ENCODE measurements around the gene PRDX6. TPM values are rescaled to one million over a fixed set of nuclear protein-coding genes. Genes with fewer than 3 reads are reported as not detected.
"Not testable (repeated sequence)": the region's sequence is repeated elsewhere in the genome, so short reads cannot be mapped to it uniquely, and the experiment has no call there.

Gene PRDX6
- total RNA-seq, 1 donor from 2014 or later: 95.8 TPM

GRCh38 chr1:173467426-173467825 lies 9.7 kb upstream of the PRDX6 start:
- no peak for DNase-seq (ENCODE audit: low spot score)

- DNase-seq (ENCODE audit: low spot score): no peak
Measured at GRCh38 chr1:173469656-173470055, 7.5 kb upstream of the PRDX6 start.

- DNase-seq (ENCODE audit: low spot score): no peak
Measured at GRCh38 chr1:173470608-173471007, 6.5 kb upstream of the PRDX6 start.

GRCh38 chr1:173473599-173474011 lies 3.5 kb upstream of the PRDX6 start:
- DNase-seq (ENCODE audit: low spot score): peak; percentile 69

GRCh38 chr1:173474097-173474779 lies 2.9 kb upstream of the PRDX6 start:
- DNase-seq (ENCODE audit: low spot score): peak; percentile 7

- peak; percentile 3 for DNase-seq (ENCODE audit: low spot score)
Measured at GRCh38 chr1:173474780-173475421, 2.2 kb upstream of the PRDX6 start.

GRCh38 chr1:173475564-173476196 lies 1.5 kb upstream of the PRDX6 start:
- DNase-seq (ENCODE audit: low spot score): peak; percentile 25

- no peak for DNase-seq (ENCODE audit: low spot score)
Measured at GRCh38 chr1:173476197-173476664, 904 bp upstream of the PRDX6 start.

- DNase-seq (ENCODE audit: low spot score): peak; percentile 89
Measured at GRCh38 chr1:173476665-173477285, 360 bp upstream of the PRDX6 start.

GRCh38 chr1:173478094-173478674 lies 1.0 kb downstream of the PRDX6 start:
- peak; percentile 64 for DNase-seq (ENCODE audit: low spot score)

- no peak for DNase-seq (ENCODE audit: low spot score)
Measured at GRCh38 chr1:173479649-173480048, 2.5 kb downstream of the PRDX6 start.

- no peak for DNase-seq (ENCODE audit: low spot score)
Measured at GRCh38 chr1:173481195-173481772, 4.1 kb downstream of the PRDX6 start.

- no peak for DNase-seq (ENCODE audit: low spot score)
Measured at GRCh38 chr1:173482683-173483082, 5.5 kb downstream of the PRDX6 start.

GRCh38 chr1:173484276-173484675 lies 7.1 kb downstream of the PRDX6 start:
- no peak for DNase-seq (ENCODE audit: low spot score)

- DNase-seq (ENCODE audit: low spot score): no peak
Measured at GRCh38 chr1:173485401-173485800, 8.3 kb downstream of the PRDX6 start.

- DNase-seq (ENCODE audit: low spot score): no peak
Measured at GRCh38 chr1:173488001-173488400, 10.9 kb downstream of the PRDX6 start.

- DNase-seq (ENCODE audit: low spot score): peak; percentile 23
Measured at GRCh38 chr1:173489149-173489600, 12.0 kb downstream of the PRDX6 start.

- no peak for DNase-seq (ENCODE audit: low spot score)
Measured at GRCh38 chr1:173489929-173490328, 12.8 kb downstream of the PRDX6 start.

- DNase-seq (ENCODE audit: low spot score): no peak
Measured at GRCh38 chr1:173491508-173491907, 14.4 kb downstream of the PRDX6 start.

- DNase-seq (ENCODE audit: low spot score): not testable (repeated sequence)
Measured at GRCh38 chr1:173493125-173493524, 16.0 kb downstream of the PRDX6 start.

GRCh38 chr1:173495609-173496267 lies 18.6 kb downstream of the PRDX6 start:
- DNase-seq (ENCODE audit: low spot score): no peak
